Measurements from ENCODE around the gene LRTM2.

- TF ChIP-seq, protein P1, sequence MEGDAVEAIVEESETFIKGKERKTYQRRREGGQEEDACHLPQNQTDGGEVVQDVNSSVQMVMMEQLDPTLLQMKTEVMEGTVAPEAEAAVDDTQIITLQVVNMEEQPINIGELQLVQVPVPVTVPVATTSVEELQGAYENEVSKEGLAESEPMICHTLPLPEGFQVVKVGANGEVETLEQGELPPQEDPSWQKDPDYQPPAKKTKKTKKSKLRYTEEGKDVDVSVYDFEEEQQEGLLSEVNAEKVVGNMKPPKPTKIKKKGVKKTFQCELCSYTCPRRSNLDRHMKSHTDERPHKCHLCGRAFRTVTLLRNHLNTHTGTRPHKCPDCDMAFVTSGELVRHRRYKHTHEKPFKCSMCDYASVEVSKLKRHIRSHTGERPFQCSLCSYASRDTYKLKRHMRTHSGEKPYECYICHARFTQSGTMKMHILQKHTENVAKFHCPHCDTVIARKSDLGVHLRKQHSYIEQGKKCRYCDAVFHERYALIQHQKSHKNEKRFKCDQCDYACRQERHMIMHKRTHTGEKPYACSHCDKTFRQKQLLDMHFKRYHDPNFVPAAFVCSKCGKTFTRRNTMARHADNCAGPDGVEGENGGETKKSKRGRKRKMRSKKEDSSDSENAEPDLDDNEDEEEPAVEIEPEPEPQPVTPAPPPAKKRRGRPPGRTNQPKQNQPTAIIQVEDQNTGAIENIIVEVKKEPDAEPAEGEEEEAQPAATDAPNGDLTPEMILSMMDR (optimal IDR thresholded peaks at IDR 0.05 in 1 of 3, IDR thresholded peaks at IDR 0.05 in 1 of 3, conservative IDR thresholded peaks at IDR 0.05 in 1 of 3; ENCODE audit: extremely low read depth in 1 of 3, insufficient read depth in 2 of 3, low read length in 3 of 3): no peak
- no peak for TF ChIP-seq EZH2 (IDR thresholded peaks at IDR 0.05; ENCODE audit: low read length)
Observed at GRCh38 chr12:1881301-1881700, 60.9 kb downstream of the LRTM2 start.
